Measurements from ENCODE around the gene EGLN3.

Gene EGLN3

DNA sequence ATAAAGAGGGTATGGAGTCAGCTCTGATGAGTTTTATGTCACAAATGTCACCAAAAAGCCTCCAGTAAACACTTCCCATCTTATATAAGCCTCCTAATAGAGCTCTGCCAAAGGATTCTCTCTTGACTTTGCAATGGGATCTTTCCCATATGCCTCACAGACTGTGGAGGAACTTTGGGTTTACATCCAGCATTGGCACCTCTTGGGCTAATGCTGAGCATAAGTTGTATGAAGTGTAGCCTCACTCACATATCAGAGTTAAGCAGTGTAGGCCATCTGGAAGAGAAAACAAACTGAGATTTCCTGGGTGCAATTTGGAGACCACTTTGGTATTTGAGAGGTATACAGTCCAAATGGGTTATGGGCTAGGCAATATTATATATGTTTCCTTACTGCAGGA lies 24.9 kb downstream of the EGLN3 start:
- no peak overlapping the region for H3K4me3 ChIP-seq (ENCODE audit: low read depth, low read length)
- no peak for DNase-seq (ENCODE audit: low read depth)
- TF ChIP-seq, protein P1, sequence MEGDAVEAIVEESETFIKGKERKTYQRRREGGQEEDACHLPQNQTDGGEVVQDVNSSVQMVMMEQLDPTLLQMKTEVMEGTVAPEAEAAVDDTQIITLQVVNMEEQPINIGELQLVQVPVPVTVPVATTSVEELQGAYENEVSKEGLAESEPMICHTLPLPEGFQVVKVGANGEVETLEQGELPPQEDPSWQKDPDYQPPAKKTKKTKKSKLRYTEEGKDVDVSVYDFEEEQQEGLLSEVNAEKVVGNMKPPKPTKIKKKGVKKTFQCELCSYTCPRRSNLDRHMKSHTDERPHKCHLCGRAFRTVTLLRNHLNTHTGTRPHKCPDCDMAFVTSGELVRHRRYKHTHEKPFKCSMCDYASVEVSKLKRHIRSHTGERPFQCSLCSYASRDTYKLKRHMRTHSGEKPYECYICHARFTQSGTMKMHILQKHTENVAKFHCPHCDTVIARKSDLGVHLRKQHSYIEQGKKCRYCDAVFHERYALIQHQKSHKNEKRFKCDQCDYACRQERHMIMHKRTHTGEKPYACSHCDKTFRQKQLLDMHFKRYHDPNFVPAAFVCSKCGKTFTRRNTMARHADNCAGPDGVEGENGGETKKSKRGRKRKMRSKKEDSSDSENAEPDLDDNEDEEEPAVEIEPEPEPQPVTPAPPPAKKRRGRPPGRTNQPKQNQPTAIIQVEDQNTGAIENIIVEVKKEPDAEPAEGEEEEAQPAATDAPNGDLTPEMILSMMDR (IDR thresholded peaks at IDR 0.05; ENCODE audit: control insufficient read depth, extremely low read depth, insufficient read depth): no peak

DNA sequence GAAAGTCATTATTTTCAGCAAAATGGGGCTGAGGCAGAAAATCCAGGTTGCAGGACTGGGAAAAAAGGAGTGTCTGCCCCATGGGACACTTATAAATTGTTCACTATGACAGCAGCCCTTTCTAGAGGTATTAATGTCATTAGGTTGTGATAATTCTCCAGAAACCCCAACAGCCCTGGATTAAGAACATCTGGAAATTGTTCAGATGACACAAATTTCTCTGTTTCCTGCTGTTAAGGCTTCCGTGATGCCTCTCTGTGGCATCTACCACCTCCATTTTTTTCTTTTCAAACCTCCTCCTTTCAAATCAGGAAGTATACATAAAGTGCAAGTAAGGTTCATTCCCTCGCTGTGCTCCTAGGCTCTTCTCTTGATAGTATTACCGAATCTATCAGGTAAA lies 25.6 kb downstream of the EGLN3 start:
- no peak for DNase-seq (ENCODE audit: low read depth)
- no peak overlapping the region for H3K4me3 ChIP-seq (ENCODE audit: low read depth, low read length)
- TF ChIP-seq, protein P1 (IDR thresholded peaks at IDR 0.05; ENCODE audit: control insufficient read depth, extremely low read depth, insufficient read depth): no peak

DNA sequence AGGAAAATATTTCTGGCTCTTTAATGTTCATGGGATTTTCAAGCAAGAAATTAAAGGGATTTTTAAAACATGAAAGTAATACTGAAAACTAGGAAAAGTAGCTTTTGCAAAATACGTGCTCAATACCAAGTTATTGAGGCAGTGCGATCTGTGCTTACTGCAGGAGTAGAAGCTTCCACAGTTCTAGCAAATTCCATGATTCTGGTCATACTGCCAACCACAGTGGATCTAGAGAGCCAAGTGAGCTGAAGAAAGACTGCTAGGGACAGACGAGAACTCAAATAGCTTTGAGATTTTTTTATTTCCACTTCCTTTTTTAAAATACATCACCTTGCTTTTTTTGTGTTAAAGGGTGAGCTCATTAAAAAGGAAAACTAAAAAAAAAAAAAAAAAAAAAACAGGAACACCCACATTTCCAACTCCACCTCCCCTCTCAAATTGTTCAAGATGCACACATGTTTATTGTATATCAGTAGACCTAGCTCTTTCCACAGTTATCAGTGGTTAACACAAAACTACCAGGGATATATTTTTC lies 26.2 kb downstream of the EGLN3 start:
- no peak for DNase-seq (ENCODE audit: low read depth)
- TF ChIP-seq, protein P1 (IDR thresholded peaks at IDR 0.05; ENCODE audit: control insufficient read depth, extremely low read depth, insufficient read depth): no peak
- no peak overlapping the region for H3K4me3 ChIP-seq (ENCODE audit: low read depth, low read length)

DNA sequence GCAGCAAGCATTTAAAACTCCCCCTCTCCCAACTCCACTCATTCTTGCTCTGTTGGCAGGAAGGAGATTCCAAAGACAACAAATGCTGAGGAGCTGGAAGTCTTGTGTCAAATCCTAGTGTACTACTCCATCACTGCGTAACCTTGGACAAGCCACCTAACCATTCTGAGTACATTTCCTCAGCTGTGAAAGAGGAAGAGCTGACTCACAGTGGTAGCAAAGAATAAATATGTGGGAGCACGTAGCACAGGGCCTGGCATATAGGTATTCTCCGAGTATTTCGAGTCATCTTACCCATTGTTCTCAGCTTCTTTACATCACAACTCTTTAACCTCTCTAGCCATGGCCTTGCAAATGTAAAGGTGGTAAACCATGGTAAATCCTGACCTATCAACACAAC lies 28.7 kb downstream of the EGLN3 start:
- H3K4me3 ChIP-seq (ENCODE audit: low read depth, low read length): no peak overlapping the region
- TF ChIP-seq, protein P1 (IDR thresholded peaks at IDR 0.05; ENCODE audit: control insufficient read depth, extremely low read depth, insufficient read depth): no peak
- no peak for DNase-seq (ENCODE audit: low read depth)

DNA sequence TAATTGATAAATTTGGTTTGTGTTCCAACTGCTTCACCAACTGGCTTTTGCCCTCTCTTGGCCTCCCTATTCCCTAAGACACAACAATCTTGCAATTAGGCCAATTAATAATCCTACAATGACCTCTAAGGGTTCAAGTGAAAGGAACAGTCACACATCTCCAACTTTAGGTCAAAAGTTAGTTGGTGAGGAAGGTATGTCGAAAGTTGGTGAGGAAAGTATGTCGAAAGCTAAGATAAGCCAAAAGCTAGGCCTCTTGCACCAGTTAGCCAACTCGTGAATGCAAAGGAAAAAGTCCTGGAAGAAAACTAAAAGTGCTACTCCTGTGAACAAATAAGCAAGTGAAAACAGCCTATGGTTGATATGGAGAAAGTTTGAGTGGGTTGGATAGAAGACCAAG lies 32.6 kb downstream of the EGLN3 start:
- TF ChIP-seq, protein P1 (IDR thresholded peaks at IDR 0.05; ENCODE audit: control insufficient read depth, extremely low read depth, insufficient read depth): no peak
- DNase-seq (ENCODE audit: low read depth): no peak
- no peak overlapping the region for H3K4me3 ChIP-seq (ENCODE audit: low read depth, low read length)

DNA sequence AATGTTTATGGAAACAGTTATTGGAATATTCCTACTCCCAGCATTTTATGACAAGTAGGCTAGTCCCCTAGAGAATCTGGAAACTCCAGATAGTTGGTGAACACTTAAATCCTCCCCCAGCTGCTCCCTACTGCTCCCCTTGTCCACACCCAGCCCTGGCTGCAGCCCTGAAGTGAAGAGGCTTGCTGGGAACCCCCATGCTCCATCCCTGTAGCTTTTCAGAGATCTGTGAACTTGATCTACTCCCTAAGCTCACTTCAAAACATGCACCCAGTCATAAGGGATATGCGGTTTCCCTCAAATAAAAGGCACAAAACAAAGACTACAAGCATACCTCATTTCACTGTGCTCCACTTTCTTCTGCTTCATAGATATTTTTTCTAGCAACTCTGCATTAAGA lies 33.2 kb downstream of the EGLN3 start:
- no peak for DNase-seq (ENCODE audit: low read depth)
- TF ChIP-seq, protein P1 (IDR thresholded peaks at IDR 0.05; ENCODE audit: control insufficient read depth, extremely low read depth, insufficient read depth): no peak
- no peak overlapping the region for H3K4me3 ChIP-seq (ENCODE audit: low read depth, low read length)
